ENCODE measurements around the gene GALNT2. TPM values are rescaled to one million over a fixed set of nuclear protein-coding genes. Genes with fewer than 3 reads are reported as not detected.

Gene GALNT2
- total and polyA plus RNA-seq, 10 donors, result 7.9 to 44.8 (median 36.9) TPM

- H3K4me3 ChIP-seq, result no peak overlapping the region
- H3K27ac ChIP-seq, result no peak overlapping the region
- no peak for DNase-seq
- 83 to 92% (median 91%) methylated on average over 7 of the region's 7 CpGs for WGBS, 5 donors
- H3K27me3 ChIP-seq (replicated peaks in 1 of 7), result no peaks in the 10 kb centered on the region
- TF ChIP-seq POLR2A (IDR thresholded peaks at IDR 0.05) (no peak), CTCF (IDR thresholded peaks at IDR 0.05 in 8 of 11, conservative IDR thresholded peaks at IDR 0.05 in 3 of 11) (no peak), POLR2AphosphoS5 (IDR thresholded peaks at IDR 0.05) (no peak)
- no peaks in the 10 kb centered on the region for H3K9me3 ChIP-seq
- peaks cover 0 to 22% (median 0%) of the 10 kb centered on the region in 6 donors for H3K36me3 ChIP-seq
- intact Hi-C loops (cut with DNase I; ENCODE audit: low total_unique reads), result loop anchor here (2.0 kb wide), 1 partner anchor 14 kb away; no protein-coding TSS in a partner anchor
- H3K4me1 ChIP-seq, result peaks cover 0 to 23% (median 14%) of the 10 kb centered on the region in 6 donors
Measured at GRCh38 chr1:230194525-230194924, 127.5 kb downstream of the GALNT2 start.

GRCh38 chr1:230195199-230195598 lies 128.2 kb downstream of the GALNT2 start:
- Histone ChIP-seq H3K27ac (no peak overlapping the region), H3K36me3 (peaks cover 0 to 22% (median 0%) of the 10 kb centered on the region in 6 donors), H3K27me3 (replicated peaks in 1 of 7) (no peaks in the 10 kb centered on the region), H3K4me1 (peaks cover 0 to 21% (median 13%) of the 10 kb centered on the region in 6 donors), H3K9me3 (no peaks in the 10 kb centered on the region), H3K4me3 (no peak overlapping the region)
- intact Hi-C loops (cut with DNase I; ENCODE audit: low total_unique reads), result loop anchor here (2.0 kb wide), 1 partner anchor 14 kb away; no protein-coding TSS in a partner anchor
- TF ChIP-seq POLR2AphosphoS5 (IDR thresholded peaks at IDR 0.05), result no peak
- TF ChIP-seq CTCF (IDR thresholded peaks at IDR 0.05 in 8 of 11, conservative IDR thresholded peaks at IDR 0.05 in 3 of 11), result no peak
- no peak for TF ChIP-seq POLR2A (IDR thresholded peaks at IDR 0.05)
- no peak for DNase-seq
- WGBS, 5 donors, result 41 to 81% (median 70%) methylated on average over 3 of the region's 3 CpGs

GRCh38 chr1:230196077-230196476 lies 129.0 kb downstream of the GALNT2 start:
- 94 to 100% (median 97%) methylated on average over 5 of the region's 5 CpGs for WGBS, 5 donors
- no peak for TF ChIP-seq POLR2A (IDR thresholded peaks at IDR 0.05)
- no peak for TF ChIP-seq POLR2AphosphoS5 (IDR thresholded peaks at IDR 0.05)
- no peak for TF ChIP-seq CTCF (IDR thresholded peaks at IDR 0.05 in 8 of 11, conservative IDR thresholded peaks at IDR 0.05 in 3 of 11)
- no peak overlapping the region for H3K27ac ChIP-seq

GRCh38 chr1:230197644-230198567 lies 130.9 kb downstream of the GALNT2 start:
- no peak overlapping the region for H3K27ac ChIP-seq
- WGBS, 5 donors, result 93 to 97% (median 93%) methylated on average over 41 of the region's 41 CpGs
- H3K4me1 ChIP-seq, result no peaks in the 10 kb centered on the region
- intact Hi-C loops (cut with DNase I; ENCODE audit: low total_unique reads), result no loop called here
- H3K4me3 ChIP-seq, result no peak overlapping the region
- no peaks in the 10 kb centered on the region for H3K9me3 ChIP-seq
- H3K36me3 ChIP-seq, result peaks cover 0 to 43% (median 0%) of the 10 kb centered on the region in 6 donors
- TF ChIP-seq POLR2AphosphoS5 (IDR thresholded peaks at IDR 0.05) (no peak), POLR2A (IDR thresholded peaks at IDR 0.05) (no peak), CTCF (IDR thresholded peaks at IDR 0.05 in 8 of 11, conservative IDR thresholded peaks at IDR 0.05 in 3 of 11) (no peak)
- no peaks in the 10 kb centered on the region for H3K27me3 ChIP-seq (replicated peaks in 1 of 7)
- DNase-seq, result no peak

More at GRCh38 chr1:230196077-230196476, 129.0 kb downstream of the GALNT2 start:
- Histone ChIP-seq H3K9me3 (no peaks in the 10 kb centered on the region), H3K4me3 (no peak overlapping the region), H3K27me3 (replicated peaks in 1 of 7) (no peaks in the 10 kb centered on the region), H3K4me1 (peaks cover 0 to 12% (median 9%) of the 10 kb centered on the region in 6 donors), H3K36me3 (peaks cover 0 to 31% (median 0%) of the 10 kb centered on the region in 6 donors)
- no peak for DNase-seq
- intact Hi-C loops (cut with DNase I; ENCODE audit: low total_unique reads), result no loop called here

Measured in spleen (tissue), 11 donors.